ENCODE results near the gene CYLC2.

DNA sequence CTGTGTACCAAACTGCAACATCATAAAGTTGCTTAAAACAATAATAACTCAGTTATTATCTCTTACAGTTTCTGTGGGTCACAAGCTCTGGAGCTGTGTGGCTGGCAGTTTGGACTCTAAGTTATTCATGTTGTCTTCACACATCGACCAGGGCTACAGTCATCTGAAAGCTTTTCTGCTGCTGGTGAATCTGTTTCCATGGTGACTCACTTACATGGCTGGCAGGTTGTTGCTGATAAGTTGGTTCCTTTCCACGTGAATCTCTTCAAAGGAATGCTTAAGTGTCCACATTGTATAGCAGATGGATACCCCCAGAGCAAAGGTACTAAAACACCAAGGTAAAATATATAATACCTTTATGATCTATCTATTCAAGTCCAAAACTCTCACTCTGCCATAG lies 44.8 kb upstream of the CYLC2 start:
- TF ChIP-seq POLR2A (IDR thresholded peaks at IDR 0.05) = no peak
- TF ChIP-seq, protein P1, sequence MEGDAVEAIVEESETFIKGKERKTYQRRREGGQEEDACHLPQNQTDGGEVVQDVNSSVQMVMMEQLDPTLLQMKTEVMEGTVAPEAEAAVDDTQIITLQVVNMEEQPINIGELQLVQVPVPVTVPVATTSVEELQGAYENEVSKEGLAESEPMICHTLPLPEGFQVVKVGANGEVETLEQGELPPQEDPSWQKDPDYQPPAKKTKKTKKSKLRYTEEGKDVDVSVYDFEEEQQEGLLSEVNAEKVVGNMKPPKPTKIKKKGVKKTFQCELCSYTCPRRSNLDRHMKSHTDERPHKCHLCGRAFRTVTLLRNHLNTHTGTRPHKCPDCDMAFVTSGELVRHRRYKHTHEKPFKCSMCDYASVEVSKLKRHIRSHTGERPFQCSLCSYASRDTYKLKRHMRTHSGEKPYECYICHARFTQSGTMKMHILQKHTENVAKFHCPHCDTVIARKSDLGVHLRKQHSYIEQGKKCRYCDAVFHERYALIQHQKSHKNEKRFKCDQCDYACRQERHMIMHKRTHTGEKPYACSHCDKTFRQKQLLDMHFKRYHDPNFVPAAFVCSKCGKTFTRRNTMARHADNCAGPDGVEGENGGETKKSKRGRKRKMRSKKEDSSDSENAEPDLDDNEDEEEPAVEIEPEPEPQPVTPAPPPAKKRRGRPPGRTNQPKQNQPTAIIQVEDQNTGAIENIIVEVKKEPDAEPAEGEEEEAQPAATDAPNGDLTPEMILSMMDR (IDR thresholded peaks at IDR 0.05) = no peak
- TF ChIP-seq EP300 (IDR thresholded peaks at IDR 0.05) = no peak

Measured in ovary (tissue), 3 donors.